ENCODE data around the gene HOXB1.

The HOXB1 gene

DNA sequence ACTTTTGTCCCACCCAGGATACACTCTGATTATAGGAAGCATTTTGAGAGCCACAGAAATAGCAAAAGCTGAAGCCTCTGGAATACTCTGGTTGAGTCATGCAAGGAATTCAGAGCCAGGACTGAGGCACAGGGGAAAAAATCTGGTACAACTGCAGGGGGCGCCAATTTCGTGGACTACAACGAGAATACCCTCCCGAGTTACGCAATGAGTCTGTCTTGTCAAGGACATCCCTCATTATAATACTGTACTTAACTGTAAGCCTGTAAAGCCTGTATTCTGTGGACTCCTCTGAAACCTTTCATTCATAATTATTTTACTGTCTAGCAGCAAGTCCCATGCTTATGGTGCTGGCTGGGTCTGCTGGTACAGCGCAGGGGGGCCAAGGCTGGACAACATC is 7.8 kb downstream of the HOXB1 start:
- peaks cover 98% of the 10 kb centered on the region for H3K27me3 ChIP-seq (ENCODE audit: insufficient read depth, low read depth, severe bottlenecking)

DNA sequence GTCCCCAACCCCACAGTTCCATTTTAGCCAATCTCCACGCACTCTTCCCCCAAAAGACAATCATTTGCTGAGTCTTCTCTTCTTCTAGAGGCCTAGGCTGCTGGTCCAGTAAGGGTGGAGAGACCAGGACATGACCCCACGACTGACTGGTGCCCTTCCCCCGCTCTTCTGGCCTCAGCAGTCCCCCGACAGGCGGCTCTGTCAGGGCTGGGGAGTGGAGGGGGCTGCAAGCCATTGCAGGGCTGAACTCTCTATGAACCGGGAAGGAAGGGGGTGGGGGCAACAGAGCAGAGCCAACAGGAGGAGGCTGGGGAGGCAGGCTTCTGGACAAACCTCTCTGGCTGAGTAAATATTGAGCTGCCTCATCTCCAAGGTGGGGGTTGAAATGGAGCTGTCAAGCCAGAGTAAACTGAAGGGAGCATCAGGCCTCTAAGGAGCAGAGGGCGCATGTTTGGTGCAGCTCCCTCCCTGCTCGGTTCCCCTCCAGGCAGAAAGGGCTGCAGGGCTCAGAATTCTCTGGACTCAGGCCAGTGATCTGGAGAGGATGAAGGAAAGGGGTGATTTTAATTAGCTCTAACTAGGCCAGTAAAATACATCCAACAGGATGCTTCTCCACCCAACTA is 8.7 kb downstream of the HOXB1 start:
- peak; percentile 30 for DNase-seq

More for the DNA sequence above, 7.8 kb downstream of the HOXB1 start:
- H3K27ac ChIP-seq, result no peak overlapping the region
- peaks cover 6% of the 10 kb centered on the region for H3K9me3 ChIP-seq (ENCODE audit: severe bottlenecking)
- H3K4me3 ChIP-seq (ENCODE audit: low read depth, low read length), result no peak overlapping the region
- H3K36me3 ChIP-seq, result no peaks in the 10 kb centered on the region
- TF ChIP-seq, protein P1, sequence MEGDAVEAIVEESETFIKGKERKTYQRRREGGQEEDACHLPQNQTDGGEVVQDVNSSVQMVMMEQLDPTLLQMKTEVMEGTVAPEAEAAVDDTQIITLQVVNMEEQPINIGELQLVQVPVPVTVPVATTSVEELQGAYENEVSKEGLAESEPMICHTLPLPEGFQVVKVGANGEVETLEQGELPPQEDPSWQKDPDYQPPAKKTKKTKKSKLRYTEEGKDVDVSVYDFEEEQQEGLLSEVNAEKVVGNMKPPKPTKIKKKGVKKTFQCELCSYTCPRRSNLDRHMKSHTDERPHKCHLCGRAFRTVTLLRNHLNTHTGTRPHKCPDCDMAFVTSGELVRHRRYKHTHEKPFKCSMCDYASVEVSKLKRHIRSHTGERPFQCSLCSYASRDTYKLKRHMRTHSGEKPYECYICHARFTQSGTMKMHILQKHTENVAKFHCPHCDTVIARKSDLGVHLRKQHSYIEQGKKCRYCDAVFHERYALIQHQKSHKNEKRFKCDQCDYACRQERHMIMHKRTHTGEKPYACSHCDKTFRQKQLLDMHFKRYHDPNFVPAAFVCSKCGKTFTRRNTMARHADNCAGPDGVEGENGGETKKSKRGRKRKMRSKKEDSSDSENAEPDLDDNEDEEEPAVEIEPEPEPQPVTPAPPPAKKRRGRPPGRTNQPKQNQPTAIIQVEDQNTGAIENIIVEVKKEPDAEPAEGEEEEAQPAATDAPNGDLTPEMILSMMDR (IDR thresholded peaks at IDR 0.05; ENCODE audit: low read depth, low read length), result no peak
- DNase-seq, result no peak

DNA sequence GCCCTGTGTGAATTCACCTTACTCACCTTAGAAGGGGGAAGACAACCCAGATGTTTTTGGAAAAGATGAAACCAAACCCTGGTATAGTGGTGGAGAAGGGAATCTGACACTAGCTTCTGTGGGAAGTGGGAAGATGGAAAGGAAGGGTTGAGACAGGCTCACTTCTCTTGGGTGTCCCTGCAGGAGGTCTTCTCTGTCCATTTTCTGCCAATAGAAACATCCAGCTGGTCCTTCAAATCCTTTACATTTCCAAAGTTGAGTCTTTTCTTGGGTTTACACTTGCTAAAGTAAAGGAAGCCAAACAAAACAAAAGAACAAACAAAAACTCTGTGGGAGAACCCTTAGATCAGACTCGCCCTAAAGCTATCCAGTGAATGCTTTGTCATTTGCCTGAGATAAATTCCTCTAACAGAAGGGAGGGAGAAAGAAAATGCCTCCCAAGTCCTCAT is 10.2 kb downstream of the HOXB1 start:
- Histone ChIP-seq H3K27ac (no peak overlapping the region), H3K27me3 (ENCODE audit: insufficient read depth, low read depth, severe bottlenecking) (peaks cover 97% of the 10 kb centered on the region)

More for the DNA sequence above, 8.7 kb downstream of the HOXB1 start:
- H3K4me3 ChIP-seq (ENCODE audit: low read depth, low read length), result no peak overlapping the region
- no peak overlapping the region for H3K27ac ChIP-seq
- peaks cover 10% of the 10 kb centered on the region for H3K9me3 ChIP-seq (ENCODE audit: severe bottlenecking)
- TF ChIP-seq, protein P1 (IDR thresholded peaks at IDR 0.05; ENCODE audit: low read depth, low read length), result no peak
- H3K36me3 ChIP-seq, result no peaks in the 10 kb centered on the region
- H3K27me3 ChIP-seq (ENCODE audit: insufficient read depth, low read depth, severe bottlenecking), result peaks cover 99% of the 10 kb centered on the region

DNA sequence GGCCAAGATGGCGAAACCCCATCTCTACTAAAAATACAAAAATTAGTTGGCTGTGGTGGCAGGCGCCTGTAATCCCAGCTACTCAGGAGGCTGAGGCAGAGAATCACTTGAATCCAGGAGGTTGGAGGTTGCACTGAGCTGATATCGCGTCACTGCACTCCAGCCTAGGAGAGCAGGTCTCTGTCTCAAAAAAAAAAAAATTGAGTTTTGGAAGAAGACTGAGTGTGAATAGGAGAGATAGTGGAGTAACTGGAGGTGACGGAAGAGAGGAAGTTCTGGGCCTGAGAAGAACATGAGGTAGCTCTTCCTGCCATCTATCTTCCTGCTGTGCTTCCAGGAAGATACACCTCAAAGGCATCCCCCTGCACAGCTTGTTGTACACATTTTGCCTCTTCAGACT is 11.4 kb downstream of the HOXB1 start:
- TF ChIP-seq, protein P1 (IDR thresholded peaks at IDR 0.05; ENCODE audit: low read depth, low read length), result no peak
- H3K27me3 ChIP-seq (ENCODE audit: insufficient read depth, low read depth, severe bottlenecking), result peaks cover 97% of the 10 kb centered on the region
- H3K36me3 ChIP-seq, result no peaks in the 10 kb centered on the region
- H3K4me3 ChIP-seq (ENCODE audit: low read depth, low read length), result no peak overlapping the region
- DNase-seq, result no peak
- H3K9me3 ChIP-seq (ENCODE audit: severe bottlenecking), result peaks cover 9% of the 10 kb centered on the region
- no peak overlapping the region for H3K27ac ChIP-seq

More for the DNA sequence above, 10.2 kb downstream of the HOXB1 start:
- no peaks in the 10 kb centered on the region for H3K36me3 ChIP-seq
- no peak for DNase-seq
- peaks cover 9% of the 10 kb centered on the region for H3K9me3 ChIP-seq (ENCODE audit: severe bottlenecking)
- TF ChIP-seq, protein P1 (IDR thresholded peaks at IDR 0.05; ENCODE audit: low read depth, low read length), result no peak
- H3K4me3 ChIP-seq (ENCODE audit: low read depth, low read length), result no peak overlapping the region

DNA sequence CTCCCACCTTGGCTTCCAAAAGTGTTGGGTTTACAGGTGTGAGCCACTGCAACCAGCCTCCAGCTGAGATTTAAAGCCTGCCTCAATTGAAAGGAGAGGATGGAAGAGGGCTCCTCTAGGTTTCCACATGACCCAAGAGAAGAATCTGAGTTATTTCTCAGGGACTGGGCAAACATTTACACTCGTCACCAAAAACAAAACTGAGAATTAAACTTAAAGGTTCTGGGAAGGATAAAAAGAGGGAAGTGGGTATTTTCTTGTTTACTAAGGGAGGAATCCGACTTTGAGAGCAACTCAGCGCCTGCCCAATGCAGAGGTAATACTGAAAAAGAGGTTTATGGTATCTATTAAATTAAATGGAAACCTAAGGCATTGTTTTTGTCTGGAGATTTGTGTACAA is 13.3 kb downstream of the HOXB1 start:
- peaks cover 97% of the 10 kb centered on the region for H3K27me3 ChIP-seq (ENCODE audit: insufficient read depth, low read depth, severe bottlenecking)
- no peaks in the 10 kb centered on the region for H3K36me3 ChIP-seq
- H3K27ac ChIP-seq, result no peak overlapping the region
- H3K4me3 ChIP-seq (ENCODE audit: low read depth, low read length), result no peak overlapping the region
- H3K9me3 ChIP-seq (ENCODE audit: severe bottlenecking), result peaks cover 11% of the 10 kb centered on the region
- TF ChIP-seq, protein P1 (IDR thresholded peaks at IDR 0.05; ENCODE audit: low read depth, low read length), result no peak
- no peak for DNase-seq
